ENCODE data around the gene COPZ1.
"Not testable (repeated sequence)": the region's sequence is repeated elsewhere in the genome, so short reads cannot be mapped to it uniquely, and the experiment has no call there.

COPZ1 gene

DNA sequence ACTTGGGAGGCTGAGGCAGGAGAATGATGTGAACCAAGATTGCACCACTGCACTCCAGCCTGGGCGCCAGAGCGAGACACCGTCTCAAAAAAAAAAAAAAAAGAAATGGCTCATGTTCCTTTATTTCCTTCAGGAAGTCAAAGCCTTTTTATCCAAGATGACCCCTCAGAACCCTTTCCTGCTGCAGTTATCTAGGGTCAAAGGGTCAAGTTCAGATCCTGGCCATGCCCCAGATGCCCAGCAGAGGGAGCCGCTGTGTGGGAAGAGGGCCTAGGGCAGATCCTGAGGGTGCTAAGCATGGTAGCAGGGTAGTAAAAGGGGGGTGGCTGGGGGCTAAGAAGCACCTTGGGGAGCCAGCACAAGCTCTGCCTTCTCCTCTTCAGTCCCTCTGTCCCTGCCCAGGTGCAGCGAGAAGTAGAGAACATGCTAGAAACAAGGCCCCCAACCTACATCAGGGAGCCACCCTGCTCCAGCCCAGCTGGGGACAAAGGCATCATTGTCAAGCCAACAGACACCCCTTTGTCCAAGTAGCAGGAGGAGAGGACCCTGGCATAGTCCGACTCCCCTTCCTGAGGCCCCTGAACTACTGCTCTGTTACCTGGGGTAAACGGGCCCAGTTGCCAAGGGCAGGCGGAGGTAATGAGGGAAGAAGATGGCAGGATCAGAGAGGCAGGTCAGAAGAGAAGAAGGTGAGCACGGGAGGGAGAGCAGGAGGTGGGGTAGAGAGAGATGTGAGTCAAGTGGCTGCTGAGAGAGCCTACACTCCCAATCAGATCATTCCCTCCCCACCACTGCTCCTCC lies 30.6 kb upstream of the COPZ1 start:
- peak; percentile 64 for DNase-seq (ENCODE audit: low spot score)

GRCh38 chr12:54294953-54295566 lies 29.9 kb upstream of the COPZ1 start:
- no peak for DNase-seq (ENCODE audit: low spot score)

GRCh38 chr12:54296393-54297099 lies 28.4 kb upstream of the COPZ1 start:
- DNase-seq (ENCODE audit: low spot score): no peak

DNA sequence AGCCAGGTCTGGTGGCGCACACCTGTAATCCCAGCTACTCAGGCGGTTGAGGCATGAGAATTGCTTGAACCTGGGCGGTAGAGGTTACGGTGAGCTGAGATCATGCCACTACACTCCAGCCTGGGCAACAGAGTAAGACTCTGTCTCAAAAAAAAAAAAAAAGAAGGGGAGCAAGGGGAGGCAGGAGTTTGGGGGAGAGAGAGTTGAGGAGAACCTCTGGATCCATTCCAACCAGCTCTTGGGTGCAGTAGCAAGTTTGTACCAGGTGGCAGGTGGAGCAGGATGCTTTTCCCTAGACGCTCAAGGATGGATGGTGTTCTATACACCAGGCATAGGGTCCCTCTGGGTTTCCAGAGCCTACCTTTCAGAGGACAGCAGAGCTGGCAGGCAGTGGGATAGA lies 26.0 kb upstream of the COPZ1 start:
- no peak for DNase-seq (ENCODE audit: low spot score)

GRCh38 chr12:54299515-54300224 lies 25.3 kb upstream of the COPZ1 start:
- DNase-seq (ENCODE audit: low spot score): no peak

DNA sequence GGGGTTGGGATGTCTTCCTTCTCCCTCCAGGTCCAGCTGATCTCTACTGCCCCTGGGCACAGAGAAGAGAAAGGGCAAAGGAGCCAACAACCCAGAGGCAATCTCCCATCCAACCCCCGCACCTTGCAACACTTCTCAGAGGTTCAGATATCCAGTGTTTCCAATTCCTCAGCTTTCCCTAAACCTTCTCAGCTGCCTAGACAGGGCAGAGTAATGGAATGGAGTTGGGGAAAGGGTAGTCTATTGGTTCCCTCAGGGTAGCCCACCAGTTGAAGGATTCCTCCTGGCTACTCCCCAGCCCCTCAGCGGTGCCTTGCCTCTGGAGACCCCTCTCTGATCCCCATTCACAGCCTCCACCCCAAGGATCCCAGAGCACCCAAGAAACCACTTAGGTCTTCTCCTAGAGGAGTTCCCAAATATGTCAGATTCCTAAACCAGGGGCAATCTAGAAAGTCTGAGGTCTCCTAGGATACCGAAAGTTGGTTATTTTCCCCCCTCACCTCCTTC lies 24.7 kb upstream of the COPZ1 start:
- DNase-seq (ENCODE audit: low spot score): no peak

DNA sequence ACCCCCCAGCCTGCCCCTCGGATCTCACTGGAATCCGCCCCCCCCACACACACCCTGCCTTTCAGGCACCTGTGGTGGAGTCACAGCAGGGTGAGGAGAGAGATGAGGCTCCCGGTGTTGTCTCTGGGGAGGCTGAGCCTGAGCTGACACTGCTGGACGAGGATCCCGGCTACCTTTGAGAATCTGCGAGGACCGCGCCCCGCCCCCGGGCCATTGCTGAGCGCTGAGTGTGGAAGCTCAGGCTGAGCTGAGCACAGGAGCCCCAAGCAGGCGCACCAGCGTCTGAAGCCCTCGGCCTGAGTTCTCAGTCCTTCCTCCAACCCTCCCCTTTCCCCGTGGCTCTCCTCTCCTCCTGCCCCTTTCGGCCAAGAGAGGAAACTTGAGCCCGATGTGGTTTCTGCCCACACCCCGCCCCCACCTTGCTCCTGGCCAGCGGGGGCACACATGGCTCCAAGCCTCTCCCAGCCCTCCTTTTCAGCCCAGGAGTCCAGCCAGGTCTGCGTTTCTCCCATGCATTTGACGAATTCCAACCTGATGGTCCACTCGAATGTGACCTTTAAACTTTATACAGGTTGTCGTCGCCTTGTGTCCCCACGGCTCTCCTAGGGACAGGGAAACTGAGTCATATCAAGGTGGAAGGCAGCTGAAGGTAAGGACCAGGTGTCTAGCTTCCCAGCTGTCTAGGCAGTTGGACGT lies 24.1 kb upstream of the COPZ1 start, which contains the start of gene NFE2:
TSS of gene NFE2 (minus strand) at position 284 of the 696 bp plus-strand sequence. CDS start 5,767 bp downstream, outside the sequence.
- DNase-seq (ENCODE audit: low spot score): no peak

DNA sequence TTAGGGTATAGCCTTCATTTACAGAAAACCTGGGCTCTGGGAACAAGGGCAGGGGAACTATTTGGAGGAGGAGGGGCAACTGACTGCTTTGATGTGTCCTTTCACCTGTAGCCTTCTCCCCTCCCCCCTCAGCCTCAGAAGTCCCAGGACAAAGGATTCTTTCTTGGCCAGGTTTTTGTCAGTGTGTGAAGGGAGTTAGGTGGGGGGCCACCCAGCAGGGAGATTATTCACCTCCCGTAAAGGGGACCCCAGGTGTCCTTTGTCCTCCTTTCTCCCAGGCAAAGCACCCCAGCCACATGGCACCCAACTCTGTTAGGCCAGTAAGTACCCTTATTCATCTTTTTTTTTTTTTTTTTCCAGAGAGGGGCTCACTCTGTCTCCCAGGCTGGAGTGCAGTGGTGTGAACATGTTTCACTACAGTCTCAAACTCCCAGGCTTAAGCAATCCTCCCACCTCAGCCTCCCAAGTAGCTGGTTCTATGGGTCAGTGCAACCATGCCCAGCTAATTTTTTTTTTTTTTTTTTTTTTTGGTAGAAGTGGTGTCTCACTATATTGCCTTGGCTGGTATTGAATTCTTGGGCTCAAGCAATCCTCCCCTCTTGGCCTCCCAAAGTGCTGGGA lies 23.4 kb upstream of the COPZ1 start:
- DNase-seq (ENCODE audit: low spot score): no peak

- DNase-seq (ENCODE audit: low spot score): no peak
Observed at GRCh38 chr12:54303640-54304039, 21.3 kb upstream of the COPZ1 start.

DNA sequence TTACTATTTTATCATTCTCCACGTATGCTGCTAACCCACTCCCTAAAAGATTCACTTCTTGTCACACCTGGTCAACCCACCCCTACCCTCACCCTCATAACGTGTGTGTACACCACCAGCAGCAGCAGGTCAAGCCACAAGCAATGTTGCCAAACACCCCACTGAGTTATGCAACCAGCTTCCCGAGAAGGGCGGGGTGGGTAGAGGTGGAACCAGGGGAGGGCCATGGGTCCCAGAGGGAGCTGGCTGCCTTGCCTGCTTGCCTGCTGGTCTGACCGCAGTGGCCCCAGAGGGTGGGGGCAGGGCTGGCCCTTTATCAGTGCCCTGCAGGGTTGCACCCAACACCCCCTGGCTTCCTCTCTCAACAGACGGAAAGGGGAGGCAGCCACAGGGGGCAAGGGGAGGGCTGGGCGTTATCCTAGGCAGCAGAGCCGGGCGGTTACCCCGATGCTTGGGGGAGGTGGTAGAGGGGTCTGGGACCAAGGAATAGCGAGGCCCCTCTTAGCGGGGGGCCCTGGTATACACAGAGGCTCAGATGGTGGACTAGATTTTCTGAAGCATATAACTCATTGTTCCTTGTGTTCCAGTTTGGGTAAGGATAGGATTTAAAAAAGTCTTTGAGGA lies 20.6 kb upstream of the COPZ1 start:
- peak; percentile 18 for DNase-seq (ENCODE audit: low spot score)

DNA sequence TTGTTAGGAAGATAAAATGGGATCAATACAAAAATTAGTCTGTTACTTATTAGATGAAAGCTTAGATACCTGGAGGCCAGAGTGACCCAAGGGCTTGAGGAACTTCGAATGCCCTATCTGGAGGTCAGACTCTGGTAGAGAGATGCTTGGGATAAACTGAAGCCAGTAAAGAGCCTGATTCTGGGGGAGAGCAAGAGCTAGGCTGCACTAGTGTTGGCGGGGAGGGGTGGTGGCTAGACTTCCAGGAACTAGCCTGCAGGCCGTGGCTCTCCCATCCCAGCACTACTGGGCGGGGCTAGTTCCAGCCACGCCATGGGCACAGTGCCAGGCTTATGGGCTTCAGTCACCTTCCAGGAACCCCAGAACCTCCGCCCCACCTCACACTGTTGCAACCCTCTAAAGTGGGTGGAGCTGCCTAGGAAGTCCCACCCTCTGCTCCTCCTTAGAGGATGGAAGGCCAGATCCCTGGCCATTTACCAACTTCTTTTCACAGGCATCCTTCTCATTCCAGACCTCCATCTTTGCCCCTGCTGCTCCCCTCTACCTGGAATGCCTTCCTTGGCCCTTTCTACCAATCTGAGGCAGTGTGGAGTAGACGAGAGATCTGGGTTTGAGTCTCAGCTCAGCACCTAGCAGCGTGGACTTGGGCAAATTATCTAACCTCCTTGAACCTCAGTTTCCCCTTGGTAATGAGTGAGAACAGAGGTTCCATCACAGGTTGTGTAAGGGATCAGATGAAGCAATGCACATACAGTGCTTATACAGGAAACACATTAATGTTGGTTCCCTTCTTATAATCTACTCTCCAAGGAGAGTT lies 17.8 kb upstream of the COPZ1 start:
- peak; percentile 48 for DNase-seq (ENCODE audit: low spot score)

- DNase-seq (ENCODE audit: low spot score): no peak
Observed at GRCh38 chr12:54311051-54311450, 13.9 kb upstream of the COPZ1 start.

DNA sequence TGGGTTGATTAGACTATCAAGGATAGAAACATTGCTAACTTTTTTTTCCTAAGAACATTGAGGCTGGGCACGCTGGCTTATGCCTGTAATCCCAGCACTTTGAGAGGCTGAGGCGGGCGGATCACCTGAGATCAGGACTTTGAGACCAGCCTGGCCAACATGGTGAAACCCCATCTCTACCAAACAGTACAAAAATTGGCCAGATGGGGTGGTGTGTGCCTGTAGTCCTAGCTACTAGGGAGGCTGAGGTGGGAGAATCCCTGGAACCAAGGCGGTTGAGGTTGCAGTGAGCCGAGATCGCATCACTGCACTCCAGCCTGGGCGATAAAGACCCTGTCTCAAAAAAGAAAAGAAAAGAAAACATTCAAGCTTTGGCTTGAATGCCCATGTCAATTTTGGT lies 12.6 kb upstream of the COPZ1 start:
- DNase-seq (ENCODE audit: low spot score): not testable (repeated sequence)

DNA sequence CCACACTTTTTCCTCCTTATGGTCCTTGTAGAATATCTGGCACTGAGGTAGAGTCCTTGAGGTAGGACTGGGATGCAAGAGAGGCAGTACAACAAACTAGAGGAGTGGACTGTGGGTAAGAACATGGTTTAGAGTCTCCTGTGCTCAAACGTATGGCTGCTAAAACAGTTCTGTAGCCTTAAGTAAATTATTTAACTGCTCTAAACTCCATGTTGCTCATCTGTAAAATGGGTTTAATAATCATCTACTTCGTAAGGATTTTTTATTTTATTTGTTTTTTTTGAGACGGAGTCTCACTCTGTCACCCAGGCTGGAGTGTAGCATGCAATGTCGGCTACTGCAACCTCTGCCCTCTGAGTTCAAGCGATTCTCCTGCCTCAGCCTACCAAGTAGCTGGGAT lies 3.6 kb upstream of the COPZ1 start:
- no peak for DNase-seq (ENCODE audit: low spot score)

DNA sequence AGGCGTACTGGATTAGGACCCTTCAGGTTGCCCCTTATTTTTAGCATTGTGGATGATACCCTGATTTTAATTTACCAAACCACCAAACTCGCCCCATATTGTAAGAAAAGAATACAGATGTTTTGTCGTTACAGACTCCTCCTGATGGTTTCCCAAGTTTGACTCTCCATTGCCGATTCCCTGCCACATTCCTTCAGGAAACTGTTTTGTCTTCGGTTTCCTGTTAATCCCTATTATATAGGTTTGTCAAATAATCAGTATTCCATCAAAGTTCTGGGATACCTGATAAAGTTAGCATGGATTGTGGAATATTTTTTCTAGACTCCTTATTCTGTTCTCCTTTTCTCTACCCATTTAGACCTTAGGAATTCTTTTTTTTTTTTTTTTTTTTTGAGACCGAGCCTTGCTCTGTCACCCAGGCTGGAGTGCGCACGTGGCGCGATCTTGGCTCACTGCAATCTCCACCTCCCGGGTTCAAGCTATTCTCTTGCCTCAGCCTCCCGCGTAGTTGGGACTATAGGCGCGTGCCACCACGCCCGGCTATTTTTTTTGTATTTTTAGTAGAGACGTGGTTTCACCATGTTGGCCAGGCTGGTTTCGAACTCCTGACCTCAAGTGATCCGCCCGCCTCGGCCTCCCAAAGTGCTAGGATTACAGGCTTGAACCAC lies 645 bp downstream of the COPZ1 start:
- not testable (repeated sequence) for DNase-seq (ENCODE audit: low spot score)

DNA sequence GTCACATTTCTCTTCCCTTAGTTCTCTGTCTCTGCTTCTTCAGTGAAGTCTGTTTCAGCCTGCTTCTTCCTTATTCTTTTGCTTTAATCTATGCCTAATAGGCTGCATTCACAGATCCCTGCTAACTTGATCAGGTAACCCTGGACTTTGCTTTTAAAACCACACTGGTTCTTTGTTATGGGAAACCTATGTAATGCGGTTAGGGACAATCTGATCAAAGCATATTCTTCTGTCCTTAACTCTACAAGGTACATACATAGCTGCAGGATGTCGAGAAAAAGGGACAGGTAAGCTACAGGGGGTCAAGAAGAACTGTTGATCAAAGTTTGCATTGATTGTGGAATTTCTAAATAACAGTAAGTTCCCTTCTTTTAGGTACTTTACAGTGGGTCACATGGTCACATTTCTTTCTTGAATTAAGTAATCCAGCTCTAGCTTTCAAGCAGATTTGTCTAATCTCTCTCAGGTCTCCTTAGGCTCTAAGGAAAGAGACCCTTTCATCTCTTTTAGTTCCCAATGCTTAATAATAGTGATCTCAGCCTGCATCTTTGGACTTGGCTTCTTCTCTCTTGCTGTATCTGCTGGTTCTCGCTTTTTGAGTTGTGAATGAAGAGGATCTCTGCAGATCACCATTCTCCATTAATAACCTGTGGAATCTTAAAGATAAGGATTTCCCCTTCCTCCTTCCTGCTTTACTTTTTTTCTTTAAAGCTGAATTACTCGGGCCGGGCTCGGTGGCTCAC lies 3.8 kb downstream of the COPZ1 start:
- no peak for DNase-seq (ENCODE audit: low spot score)

DNA sequence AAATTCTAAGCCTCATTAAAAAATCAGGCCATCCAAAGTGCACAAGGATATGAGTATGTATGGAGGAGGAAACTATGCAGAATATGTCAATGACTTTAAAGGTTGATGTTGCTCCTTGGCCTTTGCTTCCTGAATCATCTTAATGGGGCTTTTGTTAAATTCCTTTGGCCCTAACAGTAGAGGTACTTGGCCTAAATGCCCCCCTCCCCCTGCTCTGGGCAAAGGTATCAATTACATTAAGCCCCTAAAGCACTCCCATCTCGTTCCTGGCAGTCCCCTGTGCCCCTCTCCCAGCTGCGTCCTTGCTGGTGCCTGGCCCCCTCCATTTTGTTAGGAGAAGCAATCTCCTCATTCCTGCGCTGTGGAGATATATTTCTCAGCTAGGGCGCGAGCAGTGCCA lies 4.8 kb downstream of the COPZ1 start:
- DNase-seq (ENCODE audit: low spot score): no peak

- DNase-seq (ENCODE audit: low spot score): no peak
Observed at GRCh38 chr12:54330442-54330841, 5.5 kb downstream of the COPZ1 start.
